ENCODE measurements around the gene TGFBR3.

The TGFBR3 gene

DNA sequence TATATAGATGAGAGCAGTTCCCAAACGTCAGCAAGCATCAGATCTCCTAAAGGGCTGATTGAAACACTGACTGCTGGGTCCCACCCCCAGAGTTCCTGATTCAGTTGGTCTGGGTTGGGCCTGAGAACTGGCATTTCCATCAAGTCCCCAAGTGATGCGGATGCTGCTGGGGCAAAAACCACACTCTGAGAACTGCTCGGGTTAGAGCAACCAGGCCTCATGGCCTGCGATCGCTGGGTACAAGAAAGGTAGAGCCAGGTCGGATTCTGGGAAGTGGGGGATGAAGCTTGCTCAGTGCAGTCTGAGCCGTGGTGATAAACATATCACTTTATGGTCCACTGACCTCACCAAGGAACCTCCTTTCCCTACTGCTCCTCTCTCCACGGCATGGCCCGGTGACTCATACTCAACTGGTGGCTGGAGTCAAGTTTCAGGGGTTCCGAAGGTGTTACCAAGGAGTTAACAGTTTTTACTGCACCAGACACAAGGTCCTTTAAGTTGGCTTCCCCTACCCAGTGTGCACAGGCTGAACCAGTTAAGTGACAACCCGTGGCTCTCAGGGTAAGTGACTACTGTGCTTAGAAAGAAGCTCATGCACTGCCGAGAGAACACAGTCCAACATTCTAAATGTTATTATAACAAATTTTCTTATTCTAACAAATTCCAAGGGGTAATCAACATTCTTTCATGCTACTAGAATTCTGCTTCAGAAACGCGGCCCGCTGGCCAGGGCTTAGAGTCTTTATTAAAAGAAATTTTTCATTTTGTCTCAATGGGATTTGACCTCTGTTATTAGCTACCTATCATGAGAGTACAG lies 153.5 kb downstream of the TGFBR3 start:
- DNase-seq (ENCODE audit: low read depth): no peak

GRCh38 chr1:91731815-91732214 lies 154.1 kb downstream of the TGFBR3 start:
- DNase-seq (ENCODE audit: low read depth): peak; percentile 9

- DNase-seq (ENCODE audit: low read depth): no peak
Observed at GRCh38 chr1:91730801-91731732, 154.9 kb downstream of the TGFBR3 start.

DNA sequence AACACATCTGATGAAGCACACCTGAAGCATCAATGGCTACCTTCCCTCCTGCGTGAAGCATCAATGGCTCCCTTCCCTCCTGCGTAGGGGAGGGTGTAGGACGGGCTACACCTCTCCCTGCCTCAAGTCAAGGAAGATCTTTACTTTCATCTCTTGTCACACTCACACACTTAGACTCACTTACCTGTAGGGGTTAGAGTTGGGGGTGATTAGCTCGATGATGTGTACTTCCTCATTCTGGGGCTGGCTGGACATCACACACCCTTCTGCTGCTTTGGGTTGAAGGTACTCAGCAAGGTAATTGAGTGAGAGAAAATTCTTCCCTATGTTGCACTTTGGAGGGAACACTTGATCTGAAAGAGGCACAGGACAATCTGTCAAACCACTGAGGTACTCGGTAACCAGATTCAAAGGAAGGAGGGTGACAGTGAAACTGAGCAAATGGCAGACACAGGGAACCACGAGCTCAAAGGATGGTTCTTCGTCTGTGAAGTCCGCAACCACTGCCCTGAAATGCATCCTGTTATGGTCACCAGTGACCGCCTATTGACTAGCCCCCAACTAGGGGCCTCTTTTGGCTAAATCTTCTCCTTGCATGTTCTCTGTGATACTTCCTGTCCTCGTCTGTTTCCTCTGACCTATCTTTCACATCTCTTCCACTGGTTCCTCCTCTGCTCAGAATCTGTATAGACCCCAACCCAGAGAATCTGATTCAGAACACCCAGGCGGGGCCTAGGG lies 156.2 kb downstream of the TGFBR3 start:
- no peak for DNase-seq (ENCODE audit: low read depth)

DNA sequence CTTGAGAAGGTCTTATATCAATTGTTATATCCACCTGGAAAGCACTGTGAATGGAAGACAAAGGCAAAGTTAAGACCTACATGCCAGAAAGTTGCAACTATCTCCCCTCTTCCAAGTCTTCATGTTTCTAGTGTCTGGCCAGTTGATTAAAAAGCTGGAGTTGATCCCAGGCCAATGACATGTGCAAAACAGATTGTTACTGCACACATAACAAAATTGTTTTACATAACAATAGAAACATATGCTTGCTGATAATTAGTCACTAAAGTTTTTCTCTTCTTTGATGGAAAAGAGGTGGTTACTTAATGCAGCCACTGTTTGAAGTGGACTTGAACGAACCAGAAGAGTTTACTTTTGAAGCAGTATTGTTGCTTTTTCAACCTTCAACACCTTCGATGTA lies 158.2 kb downstream of the TGFBR3 start:
- DNase-seq (ENCODE audit: low read depth): no peak

GRCh38 chr1:91725989-91726721 lies 159.8 kb downstream of the TGFBR3 start:
- no peak for DNase-seq (ENCODE audit: low read depth)

- DNase-seq (ENCODE audit: low read depth): no peak
Observed at GRCh38 chr1:91725618-91725988, 160.3 kb downstream of the TGFBR3 start.

DNA sequence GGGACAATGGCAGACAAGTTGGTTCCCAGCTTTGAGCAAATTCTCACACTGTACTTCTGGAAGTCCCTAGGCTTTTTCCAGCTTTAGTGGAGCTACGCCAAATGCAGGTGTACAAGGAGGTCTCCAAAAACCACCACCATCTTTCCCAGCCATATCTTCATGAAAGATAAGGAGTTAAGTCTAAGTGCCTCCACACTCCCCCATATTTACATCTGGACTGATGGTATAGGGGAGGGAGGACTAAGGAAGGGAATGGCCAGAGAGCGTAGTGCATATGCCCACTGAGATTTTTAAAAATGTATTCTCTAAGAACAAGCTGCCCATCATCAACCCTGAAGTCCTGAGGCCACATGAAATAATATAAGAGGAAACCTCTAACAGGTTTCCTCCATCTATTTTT lies 161.3 kb downstream of the TGFBR3 start:
- DNase-seq (ENCODE audit: low read depth): no peak

GRCh38 chr1:91724231-91724630 lies 161.7 kb downstream of the TGFBR3 start:
- DNase-seq (ENCODE audit: low read depth): no peak

- DNase-seq (ENCODE audit: low read depth): no peak
Observed at GRCh38 chr1:91720044-91720443, 165.9 kb downstream of the TGFBR3 start.

- no peak for DNase-seq (ENCODE audit: low read depth)
Observed at GRCh38 chr1:91718877-91719276, 167.1 kb downstream of the TGFBR3 start.

DNA sequence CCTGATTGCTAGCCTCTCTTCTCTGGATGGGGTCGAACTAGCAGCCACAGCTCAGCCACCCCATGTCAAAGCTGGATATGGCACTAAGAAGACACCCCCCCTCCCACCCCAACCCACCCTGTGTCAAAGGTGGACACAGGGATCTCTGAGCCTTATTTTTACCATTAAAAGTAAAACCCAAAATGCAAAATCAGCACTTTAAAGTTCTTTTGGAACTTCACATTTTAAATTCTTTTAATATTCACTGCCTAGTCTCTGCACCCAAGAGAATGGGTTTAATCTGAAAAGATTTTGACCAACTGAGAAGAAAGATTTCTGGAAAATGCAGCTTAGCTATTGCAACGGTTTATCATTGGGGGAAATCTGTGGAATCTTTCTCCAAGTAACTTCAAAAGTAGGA lies 167.6 kb downstream of the TGFBR3 start:
- no peak for DNase-seq (ENCODE audit: low read depth)

DNA sequence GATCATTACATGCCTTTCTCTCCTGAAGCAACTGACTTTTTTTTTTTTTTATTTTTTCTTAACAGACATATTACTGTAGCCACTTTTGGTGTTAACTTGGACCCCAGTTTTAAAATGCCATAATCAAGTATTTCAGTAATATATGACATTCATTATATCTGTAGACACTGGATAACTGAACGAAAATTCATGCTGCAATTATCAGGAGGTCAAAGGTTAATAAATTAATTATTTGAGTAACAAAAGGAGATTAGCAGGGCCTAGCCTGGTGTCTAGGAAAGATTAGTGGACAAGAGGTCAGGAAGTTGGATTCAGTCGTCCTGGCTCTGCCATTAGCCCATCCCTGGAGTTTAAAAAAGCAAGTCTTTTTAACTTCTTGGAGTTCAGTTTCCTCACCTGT lies 168.1 kb downstream of the TGFBR3 start:
- DNase-seq (ENCODE audit: low read depth): no peak

- no peak for DNase-seq (ENCODE audit: low read depth)
Observed at GRCh38 chr1:91716339-91716738, 169.6 kb downstream of the TGFBR3 start.

DNA sequence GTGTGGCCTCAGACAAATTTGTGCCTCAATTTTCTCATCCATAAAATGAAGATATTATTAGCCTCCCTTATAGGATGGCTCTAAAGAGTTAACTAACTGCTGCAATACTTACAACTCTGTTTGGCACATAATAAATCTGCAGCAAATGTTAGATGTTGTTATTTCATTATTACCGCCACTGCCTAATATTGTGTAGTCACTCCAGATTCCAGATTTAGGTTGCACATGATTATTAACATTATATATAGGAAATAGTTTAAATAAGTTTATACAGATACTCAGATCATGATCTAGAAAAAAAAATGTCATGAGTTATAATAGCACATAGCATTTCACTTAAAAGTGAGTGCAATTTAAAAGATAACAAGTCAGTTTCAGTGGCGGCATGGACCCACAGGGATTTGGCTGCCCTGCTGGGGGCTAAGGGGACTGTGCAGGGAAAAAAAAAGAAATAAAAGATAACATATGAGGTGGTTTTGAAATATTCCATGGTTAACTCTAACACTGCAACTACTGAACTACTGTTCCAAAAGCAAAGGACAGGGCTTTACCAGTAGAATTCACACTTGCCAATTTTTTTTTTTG lies 170.4 kb downstream of the TGFBR3 start:
- no peak for DNase-seq (ENCODE audit: low read depth)

DNA sequence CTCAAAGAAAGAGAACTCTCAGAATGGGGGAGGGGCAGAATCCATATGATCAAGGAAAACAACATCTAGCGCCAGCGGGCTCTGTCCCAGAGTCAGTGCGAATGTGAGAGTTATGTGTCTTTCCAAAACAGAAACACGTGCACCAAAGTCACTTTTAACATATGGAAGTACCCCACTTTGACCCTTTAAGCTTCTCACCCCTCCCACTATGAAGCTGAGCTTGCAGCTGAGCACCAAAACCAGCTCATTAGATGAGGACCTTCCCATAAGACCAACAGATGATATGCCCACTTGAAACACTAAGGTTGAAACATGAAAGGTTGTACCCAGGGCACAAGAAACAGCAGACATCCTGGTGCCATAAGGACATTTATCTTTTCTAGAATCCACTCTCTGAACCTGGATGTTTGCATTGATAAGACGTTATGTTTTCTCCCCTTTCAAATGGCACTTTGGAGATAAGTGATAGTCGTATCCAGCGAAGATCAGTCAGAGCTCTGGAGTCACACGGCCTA lies 171.0 kb downstream of the TGFBR3 start:
- no peak for DNase-seq (ENCODE audit: low read depth)

DNA sequence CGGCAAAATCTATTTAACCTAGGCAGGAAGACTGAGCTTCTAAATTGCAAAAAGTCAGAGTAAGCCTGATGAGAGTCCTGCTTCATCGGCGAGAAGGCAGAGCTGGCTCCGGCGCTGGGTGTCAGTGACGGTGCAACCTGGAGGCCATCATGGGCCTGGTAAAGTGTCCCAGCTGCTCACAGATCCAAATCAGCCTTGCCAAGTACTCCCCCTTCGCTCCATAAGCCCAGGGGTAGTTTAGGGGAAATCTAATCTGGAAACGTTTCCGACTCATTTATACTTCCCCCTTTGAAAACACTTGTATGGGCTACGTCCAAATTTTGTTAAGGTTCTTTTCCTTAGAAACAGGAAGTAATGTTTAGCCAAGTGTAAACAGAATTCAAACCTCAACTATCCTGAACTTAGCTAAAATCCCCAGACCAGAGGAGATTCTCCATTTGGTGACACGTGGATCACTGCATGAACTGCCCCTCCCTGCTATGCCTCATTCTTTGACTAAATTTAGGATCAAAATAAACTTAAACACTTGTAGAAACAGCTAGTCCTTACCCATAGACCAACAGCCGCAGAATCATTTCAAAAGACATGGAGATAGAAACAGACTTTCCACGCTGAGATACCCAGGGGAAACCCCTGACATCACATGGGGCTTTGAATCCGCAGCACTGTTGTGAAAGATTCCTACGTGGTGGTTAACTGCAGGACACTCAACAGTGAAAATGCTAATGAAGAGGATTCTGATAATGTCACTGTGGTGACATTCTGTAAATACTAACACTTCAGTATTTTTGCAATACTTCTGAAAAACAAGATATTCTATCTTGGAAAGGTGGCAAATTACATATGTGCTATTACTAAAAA lies 172.7 kb downstream of the TGFBR3 start:
- no peak for DNase-seq (ENCODE audit: low read depth)

DNA sequence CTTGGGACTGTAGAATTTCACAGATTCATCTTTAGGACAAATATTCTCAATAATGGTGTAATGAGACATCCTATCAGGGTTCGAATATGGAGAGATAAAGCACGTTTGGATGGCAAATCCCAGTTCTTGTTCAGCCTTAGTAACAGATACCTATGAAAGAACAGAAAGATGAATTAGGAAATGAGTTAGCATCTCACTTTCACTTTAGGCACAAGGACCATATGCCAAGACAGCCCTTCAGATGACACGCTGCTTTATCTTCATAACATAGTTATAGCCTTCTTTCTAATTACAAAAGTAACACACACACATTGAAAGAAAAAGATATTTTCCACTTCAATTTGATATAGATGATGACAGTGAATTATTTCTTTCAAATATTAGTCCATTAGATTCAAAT lies 173.6 kb downstream of the TGFBR3 start:
- DNase-seq (ENCODE audit: low read depth): no peak

DNA sequence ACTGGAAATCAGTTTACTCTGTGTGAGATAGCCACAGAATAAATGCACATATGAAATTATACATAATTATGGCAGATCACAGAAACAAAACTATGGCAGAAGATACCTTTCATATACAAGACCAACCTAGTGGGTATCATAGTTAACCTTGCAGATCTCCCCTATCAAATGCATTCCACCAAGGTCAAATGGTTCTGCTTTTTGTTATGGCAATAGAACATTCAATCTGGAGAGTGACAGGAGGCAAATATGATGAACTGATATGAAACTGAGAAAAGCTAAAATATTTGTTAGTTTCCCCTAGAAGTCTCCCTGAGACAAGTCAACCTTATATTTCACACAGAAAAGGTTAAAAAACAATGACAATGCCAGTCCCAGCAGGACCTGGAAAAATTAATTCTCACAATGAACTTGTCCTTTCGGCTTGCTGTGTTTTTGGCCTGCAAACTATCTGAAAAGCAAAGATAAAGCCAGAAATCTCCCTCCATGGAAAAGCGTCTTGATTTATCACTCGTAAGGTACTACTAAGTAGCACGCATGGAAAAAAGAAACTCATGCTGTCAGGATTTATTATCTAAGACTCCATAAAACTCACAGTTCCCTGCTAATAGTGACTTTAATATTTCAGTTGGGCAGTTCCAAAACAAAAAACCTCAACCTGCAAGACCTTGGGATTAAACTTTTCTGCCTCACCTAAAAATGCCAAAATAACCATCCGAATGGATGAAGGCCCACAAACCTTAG lies 174.3 kb downstream of the TGFBR3 start:
- no peak for DNase-seq (ENCODE audit: low read depth)

GRCh38 chr1:91710261-91710660 lies 175.7 kb downstream of the TGFBR3 start:
- no peak for DNase-seq (ENCODE audit: low read depth)
